ENCODE data around the gene MED26. TPM values are rescaled to one million over a fixed set of nuclear protein-coding genes. Genes with fewer than 3 reads are reported as not detected.
A peak's percentile ranks its signal among the peaks of the same experiment; 100 is the strongest.

MED26 gene, protein sequence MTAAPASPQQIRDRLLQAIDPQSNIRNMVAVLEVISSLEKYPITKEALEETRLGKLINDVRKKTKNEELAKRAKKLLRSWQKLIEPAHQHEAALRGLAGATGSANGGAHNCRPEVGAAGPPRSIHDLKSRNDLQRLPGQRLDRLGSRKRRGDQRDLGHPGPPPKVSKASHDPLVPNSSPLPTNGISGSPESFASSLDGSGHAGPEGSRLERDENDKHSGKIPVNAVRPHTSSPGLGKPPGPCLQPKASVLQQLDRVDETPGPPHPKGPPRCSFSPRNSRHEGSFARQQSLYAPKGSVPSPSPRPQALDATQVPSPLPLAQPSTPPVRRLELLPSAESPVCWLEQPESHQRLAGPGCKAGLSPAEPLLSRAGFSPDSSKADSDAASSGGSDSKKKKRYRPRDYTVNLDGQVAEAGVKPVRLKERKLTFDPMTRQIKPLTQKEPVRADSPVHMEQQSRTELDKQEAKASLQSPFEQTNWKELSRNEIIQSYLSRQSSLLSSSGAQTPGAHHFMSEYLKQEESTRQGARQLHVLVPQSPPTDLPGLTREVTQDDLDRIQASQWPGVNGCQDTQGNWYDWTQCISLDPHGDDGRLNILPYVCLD
- total RNA-seq (2016; rRNA removed; fragmentation: Illumina TruSeq; extraction: Trizol) (3.3 and 3.8 TPM in 2 replicates), polyA plus RNA-seq (2011; rRNA removed) (3.3 and 3.5 TPM in 2 replicates), polyA minus RNA-seq (2011; rRNA and poly(A)+ RNA removed; ENCODE audit: low replicate concordance) (12.3 and 16.1 TPM in 2 replicates), Bru-seq, nascent RNA (percentile 58 among the genes with signal in this experiment), BruChase-seq, experiment 1, labeled RNA remaining after a 6-hour chase (percentile 71 among the genes with signal in this experiment), BruChase-seq, experiment 2, labeled RNA remaining after a 2-hour chase (percentile 78 among the genes with signal in this experiment)
- 0.88 and 1.1 TPM in 2 replicates for total RNA-seq (2016; cell fraction: cytosol; rRNA removed; fragmentation: Illumina TruSeq; extraction: Trizol; ENCODE audit: low read depth)
- total RNA-seq (2016; cell fraction: insoluble cytoplasmic fraction; rRNA removed; fragmentation: Illumina TruSeq; extraction: Trizol): 2.3 and 2.9 TPM in 2 replicates
- 2.2 and 2.5 TPM in 2 replicates for total RNA-seq (2016; cell fraction: membrane; rRNA removed; fragmentation: Illumina TruSeq; extraction: Trizol)
- total RNA-seq (2016; cell fraction: nucleus; rRNA removed; fragmentation: Illumina TruSeq; extraction: Trizol): 4.4 and 6.8 TPM in 2 replicates
- 2.7 and 3.7 TPM in 2 replicates for polyA plus RNA-seq (2011; cell fraction: cytosol; rRNA removed)
- polyA plus RNA-seq (2011; cell fraction: nucleus; rRNA removed): 4.2 and 6.4 TPM in 2 replicates
- 3.0 and 3.2 TPM in 2 replicates for polyA plus RNA-seq (2012)
- 0.35 and 0.40 TPM in 2 replicates for polyA plus RNA-seq (2016; cell fraction: cytosol; fragmentation: Illumina TruSeq; extraction: Trizol; ENCODE audit: low read depth)
- polyA plus RNA-seq (2016; cell fraction: insoluble cytoplasmic fraction; fragmentation: Illumina TruSeq; extraction: Trizol; ENCODE audit: low read depth): 3.6 and 5.3 TPM in 2 replicates
- 1.6 and 1.7 TPM in 2 replicates for polyA plus RNA-seq (2016; cell fraction: membrane; fragmentation: Illumina TruSeq; extraction: Trizol; ENCODE audit: low read depth)
- polyA plus RNA-seq (2016; cell fraction: nucleus; fragmentation: Illumina TruSeq; extraction: Trizol; ENCODE audit: insufficient read depth, low read depth): 6.4 and 8.6 TPM in 2 replicates
- polyA minus RNA-seq (2011; cell fraction: cytosol; rRNA and poly(A)+ RNA removed): 4.7 and 5.5 TPM in 2 replicates
- 14.0 and 19.3 TPM in 2 replicates for polyA minus RNA-seq (2011; cell fraction: nucleus; rRNA and poly(A)+ RNA removed)
- long read RNA-seq, experiment 1, partial matches to known transcripts: 0 of 3 reads
- long read RNA-seq, experiment 1, other reads (novel, unspliced or antisense): 0 of 3 reads
- long read RNA-seq, experiment 2, transcript MED26-202 (1 exons, 3,871 nt): major isoform, 14 of 21 reads
- long read RNA-seq, experiment 2, transcript MED26-201 (3 exons, 3,174 nt): minor isoform, 7 of 21 reads
- long read RNA-seq, experiment 2, partial matches to known transcripts: 0 of 21 reads
- long read RNA-seq, experiment 2, other reads (novel, unspliced or antisense): 0 of 21 reads

GRCh38 chr19:16628183-16628983, at the start of gene MED26:
TSS of gene MED26 (minus strand) at chr19:16628204. CDS start at chr19:16627943, 261 bp downstream.
- CTCF ChIA-PET (ENCODE audit: low intra/inter-chr PET ratio, low total read pairs): no interaction called here
- Histone ChIP-seq H3K9ac (ENCODE audit: insufficient read depth, low read depth, low read length) (peak within 1 kb of the TSS; percentile 99), H3K4me2 (ENCODE audit: low read depth, low read length) (peak within 1 kb of the TSS; percentile 90), H2AFZ (ENCODE audit: low read length) (no peak within 1 kb of the TSS), H4K20me1 (ENCODE audit: insufficient read depth, low read length) (peaks cover 6% of the 10 kb centered on the region), H3K27ac (ENCODE audit: extremely low read length, insufficient read depth, low read length) (peak within 1 kb of the TSS; percentile 96), H3K36me3 (replicated peaks in 1 of 2; ENCODE audit: control insufficient read depth in 1 of 2, insufficient read depth in 2 of 2, low read length in 2 of 2) (peaks cover 4 to 31% of the 10 kb centered on the region in 2 experiments; a peak in 2 of 5 replicates), H3K9me3 (ENCODE audit: low read length) (no peaks in the 10 kb centered on the region), H3K79me2 (ENCODE audit: insufficient read depth, low read length) (peaks cover 44% of the 10 kb centered on the region), H3K4me3 (replicated peaks in 1 of 3; ENCODE audit: insufficient read depth in 1 of 3, low read depth in 2 of 3, low read length in 3 of 3) (peak within 1 kb of the TSS; percentile 84 to 98 (median 97)), H3K27me3 (ENCODE audit: control insufficient read depth in 1 of 2, insufficient read depth in 2 of 2, low read length in 2 of 2) (no peaks in the 10 kb centered on the region; a peak in 1 of 5 replicates), H3K4me1 (ENCODE audit: insufficient read depth, low read length) (peaks cover 48% of the 10 kb centered on the region)
- intact Hi-C loops (cut with micrococcal nuclease; ENCODE audit: unreplicated experiment): loop anchor here (5.0 kb wide), 1 partner anchor 56 kb away; the partner anchor contains the start of gene SLC35E1
- in situ Hi-C loops (cut with HindIII; ENCODE audit: extremely low pct_ligation_motif_present, low pct_unique_long_range_greater_than_20kb): loop anchor here (5.0 kb wide), 1 partner anchor 56 kb away; the partner anchor contains the start of gene SLC35E1
- DNase-seq (ENCODE audit: low spot score) (peak; percentile 86), ATAC-seq (peak; percentile 89), FAIRE-seq (peak; percentile 63)
- WGBS (ENCODE audit: low lambda C conversion rate): 0% methylated on average over 12 of the region's 98 CpGs
- POLR2A ChIA-PET: interaction anchor here (0.8 to 1.0 kb wide), 2 partner anchors 32 to 431 kb away, joined by 3 read pairs; partner anchors contain the start of gene AP1M1
- TSS peak; percentile 91 for BruUV-seq (replicated peaks)
- peak; percentile 84; the same call in 1 of the 2 replicates for TF ChIP-seq NFKB2 (CRISPR knock-in tag; IDR thresholded peaks at IDR 0.05; ENCODE audit: borderline replicate concordance)
- peak; percentile 86 for TF ChIP-seq ZNF772 (CRISPR knock-in tag; IDR thresholded peaks at IDR 0.05)
- peak; percentile 76; the same call in 1 of the 2 replicates for TF ChIP-seq SIN3A (IDR thresholded peaks at IDR 0.05; ENCODE audit: borderline replicate concordance, low read depth, low read length)
- TF ChIP-seq TCF7 (IDR thresholded peaks at IDR 0.05; ENCODE audit: low read depth): no peak
- peak; percentile 28 for TF ChIP-seq SKI (IDR thresholded peaks at IDR 0.05; ENCODE audit: partially characterized antibody)
- TF ChIP-seq, protein P1, sequence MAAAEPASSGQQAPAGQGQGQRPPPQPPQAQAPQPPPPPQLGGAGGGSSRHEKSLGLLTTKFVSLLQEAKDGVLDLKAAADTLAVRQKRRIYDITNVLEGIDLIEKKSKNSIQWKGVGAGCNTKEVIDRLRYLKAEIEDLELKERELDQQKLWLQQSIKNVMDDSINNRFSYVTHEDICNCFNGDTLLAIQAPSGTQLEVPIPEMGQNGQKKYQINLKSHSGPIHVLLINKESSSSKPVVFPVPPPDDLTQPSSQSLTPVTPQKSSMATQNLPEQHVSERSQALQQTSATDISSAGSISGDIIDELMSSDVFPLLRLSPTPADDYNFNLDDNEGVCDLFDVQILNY (CRISPR knock-in tag; conservative IDR thresholded peaks at IDR 0.05): peak; percentile 73
- TF ChIP-seq ZNF761 (CRISPR knock-in tag; conservative IDR thresholded peaks at IDR 0.05): peak; percentile 87; the same call in 1 of the 2 replicates
- TF ChIP-seq PITX1 (CRISPR knock-in tag; IDR thresholded peaks at IDR 0.05): peak; percentile 59
- TF ChIP-seq KLF16 (CRISPR knock-in tag; IDR thresholded peaks at IDR 0.05): peak in 1 of 2 experiments; percentile 65; a peak in 1 of 4 replicates
- TF ChIP-seq ZNF629 (CRISPR knock-in tag; conservative IDR thresholded peaks at IDR 0.05): no peak
- TF ChIP-seq MEIS1 (CRISPR knock-in tag; IDR thresholded peaks at IDR 0.05; ENCODE audit: borderline replicate concordance): no peak
- peak; percentile 78; the same call in 1 of the 2 replicates for TF ChIP-seq ZBTB38 (CRISPR knock-in tag; IDR thresholded peaks at IDR 0.05)
- no peak; the same call in 1 of the 2 replicates for TF ChIP-seq KLF6 (CRISPR knock-in tag; IDR thresholded peaks at IDR 0.05)
- 0 out of 2 replicates have a peak, but pooled peaks have one; percentile 30 for TF ChIP-seq MAFG (CRISPR knock-in tag; IDR thresholded peaks at IDR 0.05)
- peak; percentile 88; the same call in 1 of the 2 replicates for TF ChIP-seq HIVEP1 (CRISPR knock-in tag; IDR thresholded peaks at IDR 0.05)
